ENCODE results near the gene POLDIP3. TPM values are rescaled to one million over a fixed set of nuclear protein-coding genes. Genes with fewer than 3 reads are reported as not detected.
"Not testable (repeated sequence)": the region's sequence is repeated elsewhere in the genome, so short reads cannot be mapped to it uniquely, and the experiment has no call there.

The POLDIP3 gene
- total RNA-seq, 4 donors from 2014 or later, result 25.0 to 44.9 (median 30.7) TPM

- not testable (repeated sequence) for ATAC-seq (ENCODE audit: low FRiP score); DNase-seq (ENCODE audit: low spot score)
These were observed 44.1 kb downstream of the POLDIP3 start for GRCh38 chr22:42570580-42570979.

- not testable (repeated sequence) for DNase-seq (ENCODE audit: low spot score); ATAC-seq (ENCODE audit: low FRiP score)
These were observed 46.7 kb downstream of the POLDIP3 start for GRCh38 chr22:42567950-42568349.

GRCh38 chr22:42565956-42566355, 48.7 kb downstream of the POLDIP3 start:
- DNase-seq (ENCODE audit: low spot score) (no peak), ATAC-seq (ENCODE audit: low FRiP score) (no peak)
- TF ChIP-seq CTCF (IDR thresholded peaks at IDR 0.05), result no peak

GRCh38 chr22:42564699-42565098, 50.0 kb downstream of the POLDIP3 start:
- DNase-seq (ENCODE audit: low spot score), result no peak
- TF ChIP-seq CTCF (IDR thresholded peaks at IDR 0.05), result no peak

GRCh38 chr22:42563943-42564342, 50.7 kb downstream of the POLDIP3 start:
- not testable (repeated sequence) for DNase-seq (ENCODE audit: low spot score); ATAC-seq (ENCODE audit: low FRiP score)

More at GRCh38 chr22:42564699-42565098, 50.0 kb downstream of the POLDIP3 start:
- no peak for ATAC-seq (ENCODE audit: low FRiP score)

GRCh38 chr22:42562684-42563083, 52.0 kb downstream of the POLDIP3 start:
- no peak for TF ChIP-seq CTCF (IDR thresholded peaks at IDR 0.05)
- no peak for DNase-seq (ENCODE audit: low spot score)
- ATAC-seq (ENCODE audit: low FRiP score), result no peak

- no peak for TF ChIP-seq CTCF (IDR thresholded peaks at IDR 0.05)
- no peak for DNase-seq (ENCODE audit: low spot score)
- no peak for ATAC-seq (ENCODE audit: low FRiP score)
These were observed 52.4 kb downstream of the POLDIP3 start for GRCh38 chr22:42562279-42562678.

- no peak for DNase-seq (ENCODE audit: low spot score)
- TF ChIP-seq CTCF (IDR thresholded peaks at IDR 0.05), result no peak
- no peak for ATAC-seq (ENCODE audit: low FRiP score)
These were observed 52.8 kb downstream of the POLDIP3 start for GRCh38 chr22:42561856-42562255.

GRCh38 chr22:42560781-42561180, 53.9 kb downstream of the POLDIP3 start:
- DNase-seq (ENCODE audit: low spot score) (no peak), ATAC-seq (ENCODE audit: low FRiP score) (no peak)
- no peak for TF ChIP-seq CTCF (IDR thresholded peaks at IDR 0.05)
